Liver (tissue), 9 donors: Measurements from ENCODE around the gene ACAD8. TPM values are rescaled to one million over a fixed set of nuclear protein-coding genes. Genes with fewer than 3 reads are reported as not detected.

Experiments used
- DNase-seq: peaks from one replicate; pipeline ENCODE4 v3.0.0-alpha.2; 2017; ENCODE audit warnings: low spot score
- H3K27ac ChIP-seq, 2 donors: one replicate each; pipeline ENCODE4 v1.7.0; 2013; ENCODE audit warnings: inconsistent platforms in 2 of 2, low read length in 2 of 2, control low read depth in 1 of 2, low read depth in 1 of 2, mild to moderate bottlenecking in 1 of 2
- H3K27me3 ChIP-seq, 4 donors: one replicate each; pipeline versions ENCODE4 v1.6.1 to v1.7.0; 2013; ENCODE audit warnings: low read length in 3 of 4, inconsistent platforms in 1 of 4, mild to moderate bottlenecking in 1 of 4, moderate library complexity in 1 of 4; ENCODE audit not compliant: control insufficient read depth in 4 of 4, insufficient read depth in 4 of 4
- H3K36me3 ChIP-seq, 4 donors: one replicate each; pipeline versions ENCODE4 v1.6.1 to v1.7.0; 2013; ENCODE audit warnings: low read length in 3 of 4, mild to moderate bottlenecking in 3 of 4, low read depth in 1 of 4, moderate library complexity in 1 of 4; ENCODE audit not compliant: control insufficient read depth in 4 of 4, insufficient read depth in 3 of 4
- H3K4me1 ChIP-seq, 4 donors: one replicate each; pipeline versions ENCODE4 v1.6.1 to v1.7.0; 2013; ENCODE audit warnings: low read length in 3 of 4, mild to moderate bottlenecking in 3 of 4, moderate library complexity in 1 of 4; ENCODE audit not compliant: control insufficient read depth in 4 of 4, insufficient read depth in 4 of 4
- H3K4me3 ChIP-seq, 3 donors: one replicate each; pipeline versions ENCODE4 v1.6.1 to v1.7.0; 2013; ENCODE audit warnings: low read length in 3 of 3, control low read depth in 1 of 3, low read depth in 1 of 3, mild to moderate bottlenecking in 1 of 3
- H3K9ac ChIP-seq, 2 donors: one replicate each; pipeline ENCODE4 v1.7.0; 2013; ENCODE audit warnings: low read length in 2 of 2, mild to moderate bottlenecking in 2 of 2, moderate library complexity in 2 of 2, control low read depth in 1 of 2, low read depth in 1 of 2
- H3K9me3 ChIP-seq, 4 donors: one replicate each; pipeline versions ENCODE4 v1.6.1 to v1.7.0; 2013; ENCODE audit warnings: low read length in 3 of 4; ENCODE audit not compliant: control insufficient read depth in 4 of 4
- EGR1 ChIP-seq, 2 donors: IDR thresholded peaks; 2 replicates each; pipeline ENCODE4 v1.6.1; 2016 to 2018; ENCODE audit warnings: antibody characterized with exemption in 2 of 2, low read depth in 2 of 2
- FOXA2 ChIP-seq: IDR thresholded peaks from 2 replicates; pipeline ENCODE4 v1.6.1; 2016; ENCODE audit warnings: antibody characterized with exemption
- GABPA ChIP-seq, 2 donors: IDR thresholded peaks in 1 of 2; conservative IDR thresholded peaks in 1 of 2; 2 replicates each; pipeline ENCODE4 v1.6.1; 2016; ENCODE audit warnings: antibody characterized with exemption in 2 of 2, mild to moderate bottlenecking in 1 of 2, moderate library complexity in 1 of 2
- HNF4A ChIP-seq, 2 donors: conservative IDR thresholded peaks; 2 replicates each; pipeline ENCODE4 v1.6.1; 2016; ENCODE audit warnings: antibody characterized with exemption in 2 of 2, mild to moderate bottlenecking in 2 of 2
- HNF4G ChIP-seq: IDR thresholded peaks from 2 replicates; pipeline ENCODE4 v1.6.1; 2016; ENCODE audit warnings: antibody characterized with exemption
- JUND ChIP-seq, 2 donors: IDR thresholded peaks; 2 replicates each; pipeline ENCODE4 v1.6.1; 2016; ENCODE audit warnings: antibody characterized with exemption in 2 of 2
- RAD21 ChIP-seq, 2 donors: IDR thresholded peaks; 2 replicates each; pipeline ENCODE4 v1.6.1; 2016; ENCODE audit warnings: antibody characterized with exemption in 2 of 2, mild to moderate bottlenecking in 2 of 2
- REST ChIP-seq: IDR thresholded peaks from 2 replicates; pipeline ENCODE4 v1.6.1; 2016; ENCODE audit warnings: antibody characterized with exemption, mild to moderate bottlenecking
- TAF1 ChIP-seq: conservative IDR thresholded peaks from 2 replicates; pipeline ENCODE4 v1.6.1; 2016; ENCODE audit warnings: antibody characterized with exemption, mild to moderate bottlenecking
- YY1 ChIP-seq: IDR thresholded peaks from 2 replicates; pipeline ENCODE4 v1.6.1; 2016; ENCODE audit warnings: antibody characterized with exemption, mild to moderate bottlenecking
- WGBS: extraction: QIAGEN DNeasy Blood & Tissue Kit; methylation state at CpG from one replicate; pipeline ENCODE4 v1.1.7; 2013; 5-methylcytosine and 5-hydroxymethylcytosine counted together
- polyA plus RNA-seq, 2 donors: library from polyadenylated mRNA; stranded (reverse) in 1 of 2; unstranded in 1 of 2; fragments of 200-250 nt in 1 of 2; fragments of >200 nt in 1 of 2; fragmentation: Nextera tagmentation in 1 of 2; extraction: Ambion mirVana in 1 of 2; gene quantifications; one replicate each; pipeline versions ENCODE4 v1.2.1 to v1.2.3, GENCODE V29; 2013 to 2015
- total RNA-seq, 2 donors: library from RNA; depleted of rRNA; stranded (reverse); fragments of >200 nt; gene quantifications; one replicate each; pipeline ENCODE4 v1.2.3, GENCODE V29; 2014
- TF ChIP-seq, protein P1 (sequence below): fragments of 150-350 bp; IDR thresholded peaks from 2 replicates; pipeline ENCODE4 v1.5.1; 2017; ENCODE audit warnings: improper control_type of control experiment, low read depth, low read length; ENCODE audit not compliant: missing input control
- TF ChIP-seq, protein P2 (sequence below): IDR thresholded peaks from 2 replicates; pipeline ENCODE4 v1.6.1; 2016; ENCODE audit warnings: antibody characterized with exemption
- donor health status: healthy.
- donor health status: healthy.
- donor health status: healthy.
- donor health status: healthy.
- donor health status: healthy.

ACAD8 gene
- total and polyA plus RNA-seq, 4 donors, result 14.1 to 32.2 (median 27.1) TPM

- TF ChIP-seq, protein P1, sequence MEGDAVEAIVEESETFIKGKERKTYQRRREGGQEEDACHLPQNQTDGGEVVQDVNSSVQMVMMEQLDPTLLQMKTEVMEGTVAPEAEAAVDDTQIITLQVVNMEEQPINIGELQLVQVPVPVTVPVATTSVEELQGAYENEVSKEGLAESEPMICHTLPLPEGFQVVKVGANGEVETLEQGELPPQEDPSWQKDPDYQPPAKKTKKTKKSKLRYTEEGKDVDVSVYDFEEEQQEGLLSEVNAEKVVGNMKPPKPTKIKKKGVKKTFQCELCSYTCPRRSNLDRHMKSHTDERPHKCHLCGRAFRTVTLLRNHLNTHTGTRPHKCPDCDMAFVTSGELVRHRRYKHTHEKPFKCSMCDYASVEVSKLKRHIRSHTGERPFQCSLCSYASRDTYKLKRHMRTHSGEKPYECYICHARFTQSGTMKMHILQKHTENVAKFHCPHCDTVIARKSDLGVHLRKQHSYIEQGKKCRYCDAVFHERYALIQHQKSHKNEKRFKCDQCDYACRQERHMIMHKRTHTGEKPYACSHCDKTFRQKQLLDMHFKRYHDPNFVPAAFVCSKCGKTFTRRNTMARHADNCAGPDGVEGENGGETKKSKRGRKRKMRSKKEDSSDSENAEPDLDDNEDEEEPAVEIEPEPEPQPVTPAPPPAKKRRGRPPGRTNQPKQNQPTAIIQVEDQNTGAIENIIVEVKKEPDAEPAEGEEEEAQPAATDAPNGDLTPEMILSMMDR, result no peak
Observed at GRCh38 chr11:134258577-134258976, 5.2 kb downstream of the ACAD8 start (continued).

- Histone ChIP-seq H3K27me3 (no peaks in the 10 kb centered on the region), H3K9me3 (no peaks in the 10 kb centered on the region), H3K4me3 (no peak overlapping the region), H3K27ac (no peak overlapping the region), H3K36me3 (peaks cover 6 to 51% (median 30%) of the 10 kb centered on the region in 4 donors), H3K9ac (no peak overlapping the region), H3K4me1 (no peaks in the 10 kb centered on the region)
- DNase-seq, result no peak
- TF ChIP-seq, protein P1, result no peak
- TF ChIP-seq HNF4G (no peak), RAD21 (IDR thresholded peaks at IDR 0.05) (no peak), HNF4A (conservative IDR thresholded peaks at IDR 0.05) (no peak), REST (no peak), GABPA (IDR thresholded peaks at IDR 0.05 in 1 of 2, conservative IDR thresholded peaks at IDR 0.05 in 1 of 2) (no peak), TAF1 (no peak), FOXA2 (no peak), JUND (IDR thresholded peaks at IDR 0.05) (no peak), EGR1 (IDR thresholded peaks at IDR 0.05; ENCODE audit: low read depth in 2 of 2) (no peak)
Observed at GRCh38 chr11:134260503-134260902, 7.1 kb downstream of the ACAD8 start.

- H3K36me3 ChIP-seq, result peaks cover 6 to 51% (median 30%) of the 10 kb centered on the region in 4 donors
- TF ChIP-seq, protein P2, sequence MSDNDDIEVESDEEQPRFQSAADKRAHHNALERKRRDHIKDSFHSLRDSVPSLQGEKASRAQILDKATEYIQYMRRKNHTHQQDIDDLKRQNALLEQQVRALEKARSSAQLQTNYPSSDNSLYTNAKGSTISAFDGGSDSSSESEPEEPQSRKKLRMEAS, result no peak
- no peak for TF ChIP-seq YY1
- TF ChIP-seq TAF1, result no peak
- TF ChIP-seq HNF4A (conservative IDR thresholded peaks at IDR 0.05), result no peak
- no peak for DNase-seq
- H3K4me3 ChIP-seq, result no peak overlapping the region
- no peak overlapping the region for H3K9ac ChIP-seq
- H3K27ac ChIP-seq, result no peak overlapping the region
- no peaks in the 10 kb centered on the region for H3K4me1 ChIP-seq
- WGBS, result 95% methylated on average over 16 of the region's 16 CpGs
- H3K9me3 ChIP-seq, result no peaks in the 10 kb centered on the region
- H3K27me3 ChIP-seq, result no peaks in the 10 kb centered on the region
Observed at GRCh38 chr11:134260983-134261382, 7.6 kb downstream of the ACAD8 start.
